RWPE1 (cell line): ENCODE results near the gene THADA.
A peak's percentile ranks its signal among the peaks of the same experiment; 100 is the strongest.

Experiments
- CTCF ChIA-PET: fragments of 350-600 bp; sonication (Branson Sonifier 250); formaldehyde crosslinking; extraction: SDS; loops from one replicate; lab custom pipeline; 2021; lab: Yijun Ruan, JAX
- POLR2A ChIA-PET: fragments of 400-600 bp; formaldehyde crosslinking; extraction: SDS; loops from one replicate; lab custom pipeline; 2020; ENCODE audit warnings: antibody characterized with exemption; ENCODE audit not compliant: low non-redundant PET; lab: Yijun Ruan, JAX
- DNase-seq: peaks from one replicate; pipeline ENCODE4 v3.0.0; 2012; ENCODE audit warnings: low spot score
- H3K27ac ChIP-seq: fragments of 450-650 bp; 2 replicates; pipeline ENCODE4 v1.5.1; 2017
- TF ChIP-seq, protein P1 (sequence below): fragments of 450-650 bp; conservative IDR thresholded peaks from 2 replicates; pipeline ENCODE4 v1.5.1; 2017; ENCODE audit warnings: low read depth, mild to moderate bottlenecking

THADA gene

GRCh38 chr2:43594875-43595274 is 963 bp downstream of the THADA start:
- TF ChIP-seq, protein P1, sequence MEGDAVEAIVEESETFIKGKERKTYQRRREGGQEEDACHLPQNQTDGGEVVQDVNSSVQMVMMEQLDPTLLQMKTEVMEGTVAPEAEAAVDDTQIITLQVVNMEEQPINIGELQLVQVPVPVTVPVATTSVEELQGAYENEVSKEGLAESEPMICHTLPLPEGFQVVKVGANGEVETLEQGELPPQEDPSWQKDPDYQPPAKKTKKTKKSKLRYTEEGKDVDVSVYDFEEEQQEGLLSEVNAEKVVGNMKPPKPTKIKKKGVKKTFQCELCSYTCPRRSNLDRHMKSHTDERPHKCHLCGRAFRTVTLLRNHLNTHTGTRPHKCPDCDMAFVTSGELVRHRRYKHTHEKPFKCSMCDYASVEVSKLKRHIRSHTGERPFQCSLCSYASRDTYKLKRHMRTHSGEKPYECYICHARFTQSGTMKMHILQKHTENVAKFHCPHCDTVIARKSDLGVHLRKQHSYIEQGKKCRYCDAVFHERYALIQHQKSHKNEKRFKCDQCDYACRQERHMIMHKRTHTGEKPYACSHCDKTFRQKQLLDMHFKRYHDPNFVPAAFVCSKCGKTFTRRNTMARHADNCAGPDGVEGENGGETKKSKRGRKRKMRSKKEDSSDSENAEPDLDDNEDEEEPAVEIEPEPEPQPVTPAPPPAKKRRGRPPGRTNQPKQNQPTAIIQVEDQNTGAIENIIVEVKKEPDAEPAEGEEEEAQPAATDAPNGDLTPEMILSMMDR = no peak
- CTCF ChIA-PET = no interaction called here
- POLR2A ChIA-PET = no interaction called here
- H3K27ac ChIP-seq = no peak overlapping the region
- no peak for DNase-seq

DNA sequence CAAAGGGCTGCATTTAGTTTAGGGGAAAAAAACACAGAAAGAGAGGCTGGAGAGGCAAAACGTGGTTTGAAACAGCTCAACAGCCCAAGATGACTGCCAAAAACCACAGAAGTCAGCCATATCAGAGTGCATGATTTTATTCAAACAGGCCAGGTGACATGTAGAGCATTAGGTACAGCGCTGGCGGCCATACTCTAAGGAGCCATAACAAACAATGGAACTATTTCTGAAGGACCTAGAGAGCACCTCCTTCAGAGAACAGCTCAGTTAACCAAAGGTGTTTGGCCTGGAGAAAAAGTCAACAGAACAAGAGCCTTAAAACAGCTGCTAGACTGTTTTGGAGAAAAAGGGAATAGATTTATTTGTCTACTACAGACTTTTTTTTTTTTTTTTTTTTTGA is 2.6 kb downstream of the THADA start:
- TF ChIP-seq, protein P1 = no peak

DNA sequence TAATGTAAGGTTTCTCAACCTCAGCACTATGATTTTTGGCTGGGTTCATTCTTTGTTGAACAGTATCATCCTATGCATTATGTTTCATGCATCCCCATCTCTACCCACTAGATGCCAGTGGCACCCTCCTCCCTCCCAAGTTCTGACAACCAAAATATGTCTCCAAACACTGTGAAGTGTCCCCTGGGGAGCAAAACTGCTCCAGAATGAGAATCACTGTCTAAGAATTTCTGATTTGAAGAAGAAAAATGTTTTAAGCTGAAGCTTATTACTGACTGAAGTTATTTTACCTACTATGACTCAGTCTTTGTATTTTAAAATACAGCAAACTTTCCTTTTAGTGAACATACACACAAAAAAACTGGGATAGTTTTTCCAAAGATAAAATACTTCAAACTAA is 3.4 kb downstream of the THADA start:
- TF ChIP-seq, protein P1 = no peak
- CTCF ChIA-PET = no interaction called here
- POLR2A ChIA-PET = no interaction called here
- no peak overlapping the region for H3K27ac ChIP-seq
- no peak for DNase-seq

More for the DNA sequence above, 2.6 kb downstream of the THADA start:
- ChIA-PET POLR2A (no interaction called here), CTCF (interaction anchor here (0.7 kb wide), 1 partner anchor 664 kb away, joined by 3 read pairs; no protein-coding TSS in a partner anchor)
- no peak overlapping the region for H3K27ac ChIP-seq
- DNase-seq = no peak

GRCh38 chr2:43585708-43586107 is 10.1 kb downstream of the THADA start:
- ChIA-PET POLR2A (no interaction called here), CTCF (interaction anchor here (0.7 kb wide), 1 partner anchor 1161 kb away, joined by 3 read pairs; no protein-coding TSS in a partner anchor)
- TF ChIP-seq, protein P1 = no peak

GRCh38 chr2:43579275-43579981 is 16.4 kb downstream of the THADA start:
- POLR2A ChIA-PET = no interaction called here
- CTCF ChIA-PET = interaction anchor here (0.7 to 2.4 kb wide), 2 partner anchors 18 to 61 kb away, joined by 4 to 10 read pairs; no protein-coding TSS in a partner anchor

More at GRCh38 chr2:43585708-43586107, 10.1 kb downstream of the THADA start:
- no peak overlapping the region for H3K27ac ChIP-seq
- no peak for DNase-seq

DNA sequence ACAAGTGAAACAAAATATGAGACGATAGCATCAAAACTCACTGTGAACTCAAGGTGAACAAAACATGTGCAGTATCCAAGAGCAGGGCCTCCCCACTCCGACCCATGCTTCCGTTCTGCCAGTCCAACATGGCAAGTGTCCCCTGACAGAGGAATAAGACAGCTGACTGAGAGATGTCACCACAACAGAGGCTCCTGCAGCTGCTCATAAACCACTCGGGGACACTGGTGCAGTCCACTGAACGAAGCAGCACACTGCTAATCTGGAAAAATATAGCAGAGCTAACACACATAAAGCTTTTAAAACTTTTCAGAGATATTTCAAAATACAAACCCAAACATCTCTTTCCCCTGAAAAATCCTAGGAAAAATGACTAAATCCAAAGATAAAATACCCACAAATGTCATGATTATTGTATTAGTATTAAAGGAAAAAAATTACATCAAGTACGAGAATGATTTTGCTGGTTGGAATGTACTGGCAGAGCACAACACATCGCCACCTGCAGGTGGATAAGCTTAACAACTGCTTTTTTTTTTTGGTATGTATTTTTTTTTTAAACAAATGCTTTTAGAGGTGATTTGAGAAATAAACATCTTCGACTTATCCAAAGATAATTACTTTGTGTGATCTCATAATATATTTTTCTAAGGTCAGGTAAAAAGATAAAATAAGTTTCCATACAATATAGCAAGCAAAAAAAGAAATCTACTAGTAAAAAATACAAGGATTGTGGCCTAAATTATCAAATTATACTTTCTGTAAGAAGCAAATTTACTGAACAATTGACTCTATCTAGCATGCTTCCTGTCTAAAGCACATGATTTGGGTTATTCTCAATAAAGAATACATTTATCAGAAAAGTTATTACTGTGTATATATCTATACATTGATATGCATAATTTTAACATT is 18.6 kb downstream of the THADA start:
- H3K27ac ChIP-seq = no peak overlapping the region
- CTCF ChIA-PET = interaction anchor here (0.6 to 2.4 kb wide), 12 partner anchors 9 to 1697 kb away, joined by 3 to 10 read pairs (median 4); no protein-coding TSS in a partner anchor
- POLR2A ChIA-PET = no interaction called here
- peak; percentile 61 for DNase-seq
- TF ChIP-seq, protein P1 = peak; percentile 89

More at GRCh38 chr2:43579275-43579981, 16.4 kb downstream of the THADA start:
- DNase-seq = no peak
- no peak overlapping the region for H3K27ac ChIP-seq
- TF ChIP-seq, protein P1 = no peak
